Measurements from ENCODE around the gene MXRA7.
"Not testable (repeated sequence)": the region's sequence is repeated elsewhere in the genome, so short reads cannot be mapped to it uniquely, and the experiment has no call there.

MXRA7 gene

DNA sequence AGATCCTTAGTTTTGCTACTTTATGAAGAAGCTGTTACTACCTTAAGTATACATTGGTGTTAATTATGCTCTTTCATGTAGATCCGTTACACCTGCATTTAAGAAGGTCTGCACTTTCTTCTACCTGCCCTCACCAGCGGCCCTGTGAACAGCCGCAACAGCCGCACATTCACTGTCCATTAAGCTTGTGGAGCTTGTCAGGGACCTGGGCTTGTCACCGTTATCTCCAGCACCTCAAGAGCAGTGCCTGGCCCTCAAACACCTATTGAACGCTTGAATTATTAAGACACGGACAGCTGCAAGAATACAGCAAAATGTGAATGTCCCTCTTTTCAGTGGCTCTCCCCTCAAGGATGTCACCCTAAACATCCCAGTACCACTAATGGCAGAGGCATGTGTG, 3.0 kb upstream of the MXRA7 start:
- no peak for TF ChIP-seq CTCF (conservative IDR thresholded peaks at IDR 0.05; ENCODE audit: low read depth, low read length)
- H3K4me3 ChIP-seq (ENCODE audit: low read length): no peak overlapping the region
- no peak for DNase-seq (ENCODE audit: low read depth)

DNA sequence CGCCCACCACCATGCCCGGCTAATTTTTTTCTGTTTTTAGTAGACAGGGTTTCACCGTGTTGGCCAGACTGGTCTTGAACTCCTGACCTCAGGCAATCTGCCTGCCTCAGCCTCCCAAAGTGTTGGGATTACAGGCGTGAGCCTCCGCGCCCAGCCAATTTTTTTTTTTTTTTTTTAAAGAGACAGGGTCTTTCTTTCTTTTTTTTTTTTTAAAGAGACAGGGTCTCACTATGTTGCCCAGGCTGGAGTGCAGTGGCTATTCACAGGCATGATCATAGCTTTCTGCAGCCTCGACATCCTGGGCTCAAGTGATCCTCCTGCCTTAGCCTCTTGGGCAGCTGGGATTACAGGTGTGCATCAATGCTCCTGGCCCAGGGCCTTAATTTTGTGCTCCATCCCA, 1.6 kb upstream of the MXRA7 start:
- DNase-seq (ENCODE audit: low read depth); H3K4me3 ChIP-seq (ENCODE audit: low read length): not testable (repeated sequence)

DNA sequence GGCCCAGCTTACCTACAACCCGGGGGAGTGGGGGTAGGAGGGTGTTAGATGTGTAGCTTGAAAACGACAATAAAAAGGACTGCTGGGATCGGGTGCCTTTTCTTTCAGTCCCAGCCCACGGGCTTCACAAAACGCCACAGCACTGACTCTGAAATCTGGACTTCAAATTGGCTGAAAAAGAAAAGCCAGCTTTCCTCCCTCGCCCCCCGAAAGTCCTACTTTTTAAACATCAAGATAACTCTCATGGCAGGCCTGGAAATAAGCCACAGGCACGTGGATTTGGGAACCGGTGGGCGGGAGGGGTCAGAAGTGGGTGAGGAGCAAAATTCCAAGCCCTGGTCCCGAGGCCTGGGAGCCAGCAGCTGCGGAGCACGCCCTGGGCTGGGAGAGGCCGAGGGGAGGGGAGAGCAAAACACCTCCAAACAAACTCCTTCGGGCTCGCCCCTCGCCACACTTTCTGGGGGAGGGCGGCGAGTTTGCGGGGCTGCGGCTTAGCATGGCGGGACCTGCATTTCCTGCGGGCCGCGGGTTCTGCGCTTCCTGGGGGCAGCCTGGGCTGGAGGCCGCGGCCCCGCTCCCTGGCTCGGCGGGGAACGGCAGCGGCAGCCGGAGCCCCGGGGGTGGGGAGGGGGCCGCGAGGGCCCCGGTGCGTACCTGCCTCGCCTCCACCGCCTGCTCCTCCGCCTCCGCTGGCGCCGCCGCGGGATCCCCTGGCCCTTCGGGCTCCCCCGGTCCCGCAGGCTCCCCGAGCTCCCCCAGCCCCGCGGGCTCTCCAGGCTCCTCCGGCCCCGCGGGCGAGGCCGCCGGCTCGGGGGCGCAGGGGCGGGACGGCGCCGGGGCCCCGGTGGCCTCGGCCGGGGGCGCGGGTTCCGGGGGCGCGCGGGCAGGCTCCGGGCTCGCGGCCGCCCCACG, 558 bp downstream of the MXRA7 start:
- H3K4me3 ChIP-seq (ENCODE audit: low read length): peak overlapping the region; percentile 59
- not testable (repeated sequence) for DNase-seq (ENCODE audit: low read depth)

DNA sequence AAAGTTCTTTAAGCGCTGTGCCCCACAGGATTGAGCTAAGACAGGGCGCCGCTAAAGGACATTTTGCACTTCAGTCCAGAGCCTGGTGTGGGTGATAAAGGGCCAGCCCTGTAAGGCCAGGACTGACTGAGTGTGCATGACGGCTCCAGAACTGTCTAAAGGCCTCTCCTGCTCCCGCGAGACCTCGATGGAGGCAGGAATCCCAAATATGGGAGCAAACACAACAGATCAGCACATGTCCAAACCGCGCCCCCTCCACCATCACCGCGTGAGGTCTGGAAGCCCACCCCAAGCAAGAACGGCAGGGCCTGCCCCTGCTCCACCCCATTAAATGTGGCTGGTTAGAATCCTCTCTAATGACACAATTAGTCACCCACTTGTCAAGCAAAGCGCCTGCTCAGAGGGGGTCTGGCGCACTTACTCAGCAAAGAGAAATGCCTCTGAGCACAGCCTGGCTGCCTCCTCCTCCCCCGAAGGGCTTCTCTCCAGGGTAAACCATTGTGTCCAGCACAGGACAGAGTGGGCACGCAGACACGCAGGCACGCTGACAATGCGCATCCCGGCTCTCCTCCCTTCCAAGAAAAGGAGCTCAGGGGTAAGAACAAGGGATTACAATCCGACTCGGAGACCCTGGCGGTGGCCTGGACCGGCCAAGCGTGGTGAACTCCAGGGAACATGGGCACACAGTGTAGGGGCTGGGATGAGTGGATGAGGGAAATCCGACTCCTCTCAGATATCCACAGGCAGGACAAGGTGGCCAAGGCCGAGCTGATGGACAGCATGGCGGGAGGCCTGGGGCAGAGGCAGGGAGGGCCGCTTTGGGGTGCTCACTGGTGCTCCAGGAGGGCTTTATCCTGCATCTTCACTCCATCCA, 1.5 kb downstream of the MXRA7 start:
- peak overlapping the region; percentile 59 for H3K4me3 ChIP-seq (ENCODE audit: low read length)

DNA sequence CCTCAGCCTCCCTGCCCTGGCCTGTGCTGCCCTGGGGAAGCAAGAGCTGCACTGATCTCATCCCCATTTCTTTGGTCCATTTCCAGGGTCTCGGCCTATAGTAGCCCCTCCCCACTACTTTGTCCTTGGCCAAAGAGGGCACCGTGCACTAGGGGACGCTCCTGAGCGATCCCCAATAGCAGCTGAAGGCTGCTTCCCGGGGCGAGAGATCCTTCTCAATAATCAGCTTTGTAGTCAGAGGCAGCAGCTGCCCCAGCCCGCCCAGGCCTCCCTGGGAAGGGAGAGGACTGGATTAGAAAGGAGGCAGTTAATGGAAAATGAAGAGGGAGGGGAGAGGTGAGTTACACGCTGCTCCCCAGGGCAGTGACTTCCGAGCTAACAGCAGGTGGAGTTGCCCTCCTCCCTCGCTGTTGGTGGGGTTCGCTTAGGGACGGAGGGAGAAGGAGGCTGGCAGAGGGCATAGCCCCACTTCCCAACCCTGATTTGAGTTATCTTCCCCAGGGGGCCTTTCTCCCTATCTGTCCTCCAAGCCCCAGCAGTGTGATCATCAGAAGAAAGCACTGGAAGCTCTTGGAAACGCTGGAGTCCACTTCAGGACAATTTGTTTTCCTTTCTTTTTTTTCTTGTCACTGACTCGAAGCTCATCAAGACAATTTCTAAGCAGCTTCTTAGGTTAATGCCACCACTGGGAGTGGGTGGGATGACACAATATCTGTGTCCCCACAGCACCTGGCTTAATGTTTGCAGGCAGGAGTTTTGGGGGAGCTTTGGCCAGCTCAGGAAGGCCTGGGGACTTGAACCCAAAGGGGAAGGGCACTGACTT, 2.6 kb downstream of the MXRA7 start:
- no peak overlapping the region for H3K4me3 ChIP-seq (ENCODE audit: low read length)
- TF ChIP-seq CTCF (conservative IDR thresholded peaks at IDR 0.05; ENCODE audit: low read depth, low read length): peak; percentile 89
- no peak for DNase-seq (ENCODE audit: low read depth)

More for the DNA sequence above, 1.5 kb downstream of the MXRA7 start:
- DNase-seq (ENCODE audit: low read depth): no peak
- no peak for TF ChIP-seq CTCF (conservative IDR thresholded peaks at IDR 0.05; ENCODE audit: low read depth, low read length)

- no peak for DNase-seq (ENCODE audit: low read depth)
- no peak for TF ChIP-seq CTCF (conservative IDR thresholded peaks at IDR 0.05; ENCODE audit: low read depth, low read length)
- no peak overlapping the region for H3K4me3 ChIP-seq (ENCODE audit: low read length)
Observed at GRCh38 chr17:76706817-76707216, 3.9 kb downstream of the MXRA7 start.

DNA sequence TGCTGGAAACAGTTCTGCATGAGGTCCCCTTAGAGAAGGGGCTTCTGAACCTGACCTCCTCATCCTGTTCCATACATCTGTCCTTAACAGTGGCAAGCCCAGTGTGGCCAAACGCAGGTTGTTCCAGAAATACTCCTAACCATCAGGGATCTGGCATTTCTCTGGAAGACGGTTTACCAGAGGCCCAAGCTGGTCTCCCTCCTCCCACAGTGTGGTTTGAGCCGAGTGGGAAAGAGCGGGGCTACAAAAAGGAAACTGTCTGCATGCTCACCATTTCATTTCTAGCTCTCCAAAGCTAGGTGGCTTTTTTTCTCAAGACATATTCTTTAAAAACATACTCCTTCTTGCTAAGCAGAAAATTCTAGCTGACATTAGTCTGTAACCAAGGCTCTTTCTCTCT, 6.0 kb downstream of the MXRA7 start:
- H3K4me3 ChIP-seq (ENCODE audit: low read length): no peak overlapping the region
- no peak for TF ChIP-seq CTCF (conservative IDR thresholded peaks at IDR 0.05; ENCODE audit: low read depth, low read length)
- no peak for DNase-seq (ENCODE audit: low read depth)
